Hematopoietic multipotent progenitor cell treated with erythropoietin and hydrocortisone succinate and interleukin-3 and kit ligand, for 17 days (in vitro differentiated cells): ENCODE data around the gene ARHGAP24.

Source experiments
- DNase-seq: peaks from one replicate; pipeline ENCODE4 v3.0.0-alpha.2; 2015; ENCODE audit warnings: low spot score

Gene ARHGAP24

GRCh38 chr4:85580489-85580888 lies 105.5 kb downstream of the ARHGAP24 start:
- no peak for DNase-seq

GRCh38 chr4:85587952-85588351 lies 113.0 kb downstream of the ARHGAP24 start:
- no peak for DNase-seq

GRCh38 chr4:85591406-85592098 lies 116.6 kb downstream of the ARHGAP24 start:
- DNase-seq = no peak

- no peak for DNase-seq
These were observed 120.3 kb downstream of the ARHGAP24 start for GRCh38 chr4:85595098-85595775.

GRCh38 chr4:85595796-85596559 lies 121.0 kb downstream of the ARHGAP24 start:
- DNase-seq = no peak

GRCh38 chr4:85598936-85599335 lies 124.0 kb downstream of the ARHGAP24 start:
- DNase-seq = no peak

- DNase-seq = no peak
These were observed 125.6 kb downstream of the ARHGAP24 start for GRCh38 chr4:85600501-85600900.

- DNase-seq = no peak
These were observed 128.7 kb downstream of the ARHGAP24 start for GRCh38 chr4:85603437-85604336.

- no peak for DNase-seq
These were observed 131.6 kb downstream of the ARHGAP24 start for GRCh38 chr4:85606505-85606904.

GRCh38 chr4:85607624-85608023 lies 132.7 kb downstream of the ARHGAP24 start:
- no peak for DNase-seq

GRCh38 chr4:85610450-85610849 lies 135.5 kb downstream of the ARHGAP24 start:
- no peak for DNase-seq

GRCh38 chr4:85611661-85612060 lies 136.7 kb downstream of the ARHGAP24 start:
- no peak for DNase-seq

GRCh38 chr4:85613901-85614300 lies 139.0 kb downstream of the ARHGAP24 start:
- DNase-seq = no peak

GRCh38 chr4:85615952-85616351 lies 141.0 kb downstream of the ARHGAP24 start:
- no peak for DNase-seq

GRCh38 chr4:85617202-85617601 lies 142.3 kb downstream of the ARHGAP24 start:
- no peak for DNase-seq

- DNase-seq = no peak
These were observed 158.0 kb downstream of the ARHGAP24 start for GRCh38 chr4:85632981-85633380.

- no peak for DNase-seq
These were observed 162.8 kb downstream of the ARHGAP24 start for GRCh38 chr4:85637778-85638177.

- DNase-seq = no peak
These were observed 165.0 kb downstream of the ARHGAP24 start for GRCh38 chr4:85639946-85640345.

- no peak for DNase-seq
These were observed 167.6 kb downstream of the ARHGAP24 start for GRCh38 chr4:85642356-85643100.

- no peak for DNase-seq
These were observed 169.1 kb downstream of the ARHGAP24 start for GRCh38 chr4:85644061-85644460.

GRCh38 chr4:85650908-85651307 lies 176.0 kb downstream of the ARHGAP24 start:
- DNase-seq = no peak
